ENCODE measurements around the gene MYH9. TPM values are rescaled to one million over a fixed set of nuclear protein-coding genes. Genes with fewer than 3 reads are reported as not detected.

MYH9 gene
- total RNA-seq, 2 experiments from 2014 or later: 901 to 925 TPM

DNA sequence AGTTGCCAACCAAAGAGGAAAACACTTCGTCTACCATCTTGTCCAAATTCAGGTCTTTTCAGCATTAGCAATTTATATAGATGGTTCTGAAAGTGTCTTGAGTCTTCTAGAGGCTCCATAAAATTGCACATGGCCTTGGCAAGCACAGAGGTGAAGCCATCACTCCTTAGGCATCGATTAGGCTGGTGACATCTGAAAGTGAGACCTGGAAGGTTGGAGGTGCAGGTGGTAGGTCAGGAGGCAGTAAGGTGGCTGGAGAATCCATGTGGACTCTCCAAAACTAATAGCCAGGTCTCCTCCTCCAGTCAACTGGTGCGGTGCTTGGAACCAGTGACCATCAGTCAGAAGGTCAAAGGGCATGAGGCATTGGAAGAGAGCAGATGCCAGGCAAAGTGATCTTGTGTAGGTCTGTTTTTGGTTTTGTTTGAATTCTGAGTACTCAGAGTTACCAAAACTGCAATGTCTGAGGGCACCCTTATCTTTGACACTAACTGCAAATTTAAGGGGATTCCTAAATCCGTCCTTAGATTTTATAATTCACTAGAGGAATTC lies 141.9 kb downstream of the MYH9 start:
- Mint-ChIP-seq H3K36me3 (ENCODE audit: low read depth) (no peaks in the 10 kb centered on the region), H3K4me1 (ENCODE audit: low read depth) (no peaks in the 10 kb centered on the region), H3K9me3 (peaks cover 2% of the 10 kb centered on the region), H3K4me3 (no peak overlapping the region), H3K27me3 (no peaks in the 10 kb centered on the region), H3K27ac (no peak overlapping the region)
- intact Hi-C loops (cut with DNase I, micrococcal nuclease): no loop called here
- DNase-seq (no peak), ATAC-seq (ENCODE audit: poor library complexity) (no peak)
- H3K4me1 ChIP-seq (ENCODE audit: insufficient read depth, low read length): no peaks in the 10 kb centered on the region
- no peaks in the 10 kb centered on the region for H3K36me3 ChIP-seq (ENCODE audit: insufficient read depth, low read length)
- TF ChIP-seq, protein P1, sequence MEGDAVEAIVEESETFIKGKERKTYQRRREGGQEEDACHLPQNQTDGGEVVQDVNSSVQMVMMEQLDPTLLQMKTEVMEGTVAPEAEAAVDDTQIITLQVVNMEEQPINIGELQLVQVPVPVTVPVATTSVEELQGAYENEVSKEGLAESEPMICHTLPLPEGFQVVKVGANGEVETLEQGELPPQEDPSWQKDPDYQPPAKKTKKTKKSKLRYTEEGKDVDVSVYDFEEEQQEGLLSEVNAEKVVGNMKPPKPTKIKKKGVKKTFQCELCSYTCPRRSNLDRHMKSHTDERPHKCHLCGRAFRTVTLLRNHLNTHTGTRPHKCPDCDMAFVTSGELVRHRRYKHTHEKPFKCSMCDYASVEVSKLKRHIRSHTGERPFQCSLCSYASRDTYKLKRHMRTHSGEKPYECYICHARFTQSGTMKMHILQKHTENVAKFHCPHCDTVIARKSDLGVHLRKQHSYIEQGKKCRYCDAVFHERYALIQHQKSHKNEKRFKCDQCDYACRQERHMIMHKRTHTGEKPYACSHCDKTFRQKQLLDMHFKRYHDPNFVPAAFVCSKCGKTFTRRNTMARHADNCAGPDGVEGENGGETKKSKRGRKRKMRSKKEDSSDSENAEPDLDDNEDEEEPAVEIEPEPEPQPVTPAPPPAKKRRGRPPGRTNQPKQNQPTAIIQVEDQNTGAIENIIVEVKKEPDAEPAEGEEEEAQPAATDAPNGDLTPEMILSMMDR (IDR thresholded peaks at IDR 0.05): no peak
- H3K27me3 ChIP-seq (ENCODE audit: control insufficient read depth in 1 of 2, insufficient read depth in 2 of 2, low read length in 2 of 2): no peaks in the 10 kb centered on the region
- POLR2A ChIA-PET: no interaction called here
- no peak overlapping the region for H3K4me3 ChIP-seq (ENCODE audit: low read length)
- CTCF ChIA-PET: no interaction called here
- H3K27ac ChIP-seq (ENCODE audit: low read depth in 1 of 2, low read length in 2 of 2): no peak overlapping the region
- no peaks in the 10 kb centered on the region for H3K9me3 ChIP-seq (ENCODE audit: control insufficient read depth in 1 of 2, insufficient read depth in 1 of 2, low read length in 2 of 2)

DNA sequence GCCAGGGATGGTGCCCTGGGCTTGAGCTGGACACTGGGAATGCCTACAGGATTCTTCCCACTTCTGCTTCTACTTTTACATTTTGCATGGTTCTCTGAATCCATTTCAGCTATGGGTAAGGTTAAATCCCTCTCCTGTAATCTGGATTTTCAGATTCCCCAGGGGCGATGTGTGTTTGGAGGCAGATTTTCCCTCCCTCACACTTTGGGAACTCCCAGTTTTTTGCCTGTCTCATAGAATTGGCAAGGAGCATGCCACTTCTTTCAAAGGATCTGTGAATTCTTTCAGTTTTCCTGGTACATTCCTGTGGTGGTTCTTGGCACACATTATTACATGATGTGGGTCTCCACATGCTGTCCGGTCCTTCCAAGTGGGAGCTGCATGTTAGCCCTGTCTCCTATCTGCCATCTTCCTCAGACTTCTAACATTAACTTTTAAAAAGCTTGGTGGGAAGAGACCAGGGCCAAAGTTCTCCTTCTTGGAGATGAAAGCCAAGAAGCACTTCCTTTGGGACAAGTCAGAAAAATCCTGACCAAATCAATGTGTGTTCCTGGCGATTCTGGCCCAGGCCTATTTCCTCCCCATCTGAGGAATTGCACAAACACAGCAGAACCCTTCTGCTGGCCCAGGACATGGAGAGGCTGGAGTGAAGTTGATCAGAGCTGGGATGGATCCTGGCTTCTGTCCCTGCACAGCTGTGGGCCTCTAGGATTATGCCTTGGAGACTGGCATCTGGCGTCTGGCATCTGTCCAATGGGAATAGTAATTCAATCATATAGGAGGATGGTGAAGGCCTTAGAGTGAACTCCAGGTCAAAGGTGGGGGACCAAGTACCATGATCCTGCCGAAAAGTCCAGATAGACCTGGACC lies 143.0 kb downstream of the MYH9 start:
- intact Hi-C loops (cut with DNase I, micrococcal nuclease): no loop called here
- Histone ChIP-seq H3K9me3 (ENCODE audit: control insufficient read depth in 1 of 2, insufficient read depth in 1 of 2, low read length in 2 of 2) (no peaks in the 10 kb centered on the region), H3K27me3 (ENCODE audit: control insufficient read depth in 1 of 2, insufficient read depth in 2 of 2, low read length in 2 of 2) (no peaks in the 10 kb centered on the region), H3K36me3 (ENCODE audit: insufficient read depth, low read length) (no peaks in the 10 kb centered on the region), H3K4me1 (ENCODE audit: insufficient read depth, low read length) (peaks cover 4% of the 10 kb centered on the region), H3K4me3 (ENCODE audit: low read length) (no peak overlapping the region), H3K27ac (ENCODE audit: low read depth in 1 of 2, low read length in 2 of 2) (no peak overlapping the region)
- ChIA-PET CTCF (no interaction called here), POLR2A (no interaction called here)
- TF ChIP-seq, protein P1 (IDR thresholded peaks at IDR 0.05): no peak
- H3K9me3 Mint-ChIP-seq: peaks cover 2% of the 10 kb centered on the region
- no peaks in the 10 kb centered on the region for H3K36me3 Mint-ChIP-seq (ENCODE audit: low read depth)
- H3K4me3 Mint-ChIP-seq: no peak overlapping the region
- no peak overlapping the region for H3K27ac Mint-ChIP-seq
- no peak for ATAC-seq (ENCODE audit: poor library complexity)
- H3K27me3 Mint-ChIP-seq: no peaks in the 10 kb centered on the region
- peaks cover 4% of the 10 kb centered on the region for H3K4me1 Mint-ChIP-seq (ENCODE audit: low read depth)
- no peak for DNase-seq

DNA sequence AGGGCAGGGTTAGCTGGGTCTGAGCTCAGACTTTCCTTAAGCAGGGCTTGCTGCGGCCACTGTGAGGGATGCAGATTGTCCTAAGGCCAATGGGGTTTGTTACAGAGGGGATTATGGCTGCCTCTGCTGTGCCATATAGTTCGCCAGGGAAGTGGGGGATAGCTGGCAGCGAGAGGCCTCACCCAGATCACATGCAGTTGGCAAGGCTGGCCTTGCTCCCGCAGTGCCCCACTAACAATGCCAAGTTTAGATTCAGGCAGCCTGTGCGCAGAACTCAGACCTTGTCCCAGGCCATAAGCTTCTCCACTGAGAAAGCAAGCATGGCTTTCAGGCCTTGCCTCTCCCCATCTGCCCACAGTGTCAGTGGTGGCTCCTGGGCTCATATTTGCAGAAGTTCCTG lies 143.8 kb downstream of the MYH9 start:
- ChIA-PET CTCF (no interaction called here), POLR2A (no interaction called here)
- Mint-ChIP-seq H3K4me1 (ENCODE audit: low read depth) (peaks cover 11% of the 10 kb centered on the region), H3K9me3 (peaks cover 2% of the 10 kb centered on the region), H3K27me3 (no peaks in the 10 kb centered on the region), H3K36me3 (ENCODE audit: low read depth) (peaks cover 6% of the 10 kb centered on the region), H3K4me3 (no peak overlapping the region), H3K27ac (no peak overlapping the region)
- DNase-seq: no peak
- TF ChIP-seq, protein P1 (IDR thresholded peaks at IDR 0.05): no peak
- no peak overlapping the region for H3K4me3 ChIP-seq (ENCODE audit: low read length)
- peaks cover 9% of the 10 kb centered on the region for H3K4me1 ChIP-seq (ENCODE audit: insufficient read depth, low read length)
- no peaks in the 10 kb centered on the region for H3K9me3 ChIP-seq (ENCODE audit: control insufficient read depth in 1 of 2, insufficient read depth in 1 of 2, low read length in 2 of 2)
- no peaks in the 10 kb centered on the region for H3K27me3 ChIP-seq (ENCODE audit: control insufficient read depth in 1 of 2, insufficient read depth in 2 of 2, low read length in 2 of 2)
- H3K36me3 ChIP-seq (ENCODE audit: insufficient read depth, low read length): no peaks in the 10 kb centered on the region
- intact Hi-C loops (cut with DNase I, micrococcal nuclease): no loop called here
- no peak for ATAC-seq (ENCODE audit: poor library complexity)
- no peak overlapping the region for H3K27ac ChIP-seq (ENCODE audit: low read depth in 1 of 2, low read length in 2 of 2)
